GM19452 (cell line): ENCODE results near the gene IHH.

Source experiments
- ATAC-seq: cut with Tn5 transposase; IDR thresholded peaks from one replicate; pipeline ENCODE4 v1.9.1; 2021; ENCODE audit not compliant: unreplicated experiment

IHH gene

DNA sequence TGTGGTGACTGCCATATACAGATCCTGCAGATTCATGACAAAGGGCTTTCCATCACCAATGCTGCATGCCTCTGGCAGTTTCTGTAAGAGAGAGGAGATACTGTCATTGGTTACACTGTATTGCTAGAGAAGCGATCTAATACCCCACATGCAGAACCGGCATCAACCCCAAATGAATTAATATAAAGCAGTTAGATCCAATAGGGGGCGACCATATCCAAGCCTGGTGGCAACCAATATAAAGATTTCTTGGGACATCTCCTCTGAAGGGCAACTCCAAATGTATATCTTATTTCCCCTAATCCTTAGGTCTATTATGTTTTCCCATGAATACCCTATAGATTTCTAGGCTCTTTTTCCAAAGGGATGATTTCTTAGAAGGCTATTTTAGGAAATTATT is 17.4 kb upstream of the IHH start:
- ATAC-seq = no peak

DNA sequence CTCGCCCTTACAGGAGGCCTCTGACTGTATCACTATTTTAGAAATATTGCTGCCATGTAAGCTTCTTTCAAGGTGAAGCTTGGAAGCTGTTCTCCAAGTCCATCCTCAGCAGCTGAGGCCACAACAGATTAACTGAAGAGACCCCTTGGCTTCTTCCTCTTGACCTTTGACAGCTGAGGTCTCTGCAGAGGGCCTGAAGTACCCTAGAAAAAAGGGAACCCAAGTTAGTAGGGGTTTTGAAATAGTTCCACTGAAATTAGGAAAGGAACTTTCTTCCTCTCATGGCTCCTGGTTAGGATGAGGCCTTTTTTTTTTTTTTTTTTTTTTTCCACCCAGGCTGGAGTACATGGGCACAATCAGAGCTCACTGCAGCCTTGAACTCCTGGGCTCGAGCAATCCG is 15.5 kb upstream of the IHH start:
- no peak for ATAC-seq

DNA sequence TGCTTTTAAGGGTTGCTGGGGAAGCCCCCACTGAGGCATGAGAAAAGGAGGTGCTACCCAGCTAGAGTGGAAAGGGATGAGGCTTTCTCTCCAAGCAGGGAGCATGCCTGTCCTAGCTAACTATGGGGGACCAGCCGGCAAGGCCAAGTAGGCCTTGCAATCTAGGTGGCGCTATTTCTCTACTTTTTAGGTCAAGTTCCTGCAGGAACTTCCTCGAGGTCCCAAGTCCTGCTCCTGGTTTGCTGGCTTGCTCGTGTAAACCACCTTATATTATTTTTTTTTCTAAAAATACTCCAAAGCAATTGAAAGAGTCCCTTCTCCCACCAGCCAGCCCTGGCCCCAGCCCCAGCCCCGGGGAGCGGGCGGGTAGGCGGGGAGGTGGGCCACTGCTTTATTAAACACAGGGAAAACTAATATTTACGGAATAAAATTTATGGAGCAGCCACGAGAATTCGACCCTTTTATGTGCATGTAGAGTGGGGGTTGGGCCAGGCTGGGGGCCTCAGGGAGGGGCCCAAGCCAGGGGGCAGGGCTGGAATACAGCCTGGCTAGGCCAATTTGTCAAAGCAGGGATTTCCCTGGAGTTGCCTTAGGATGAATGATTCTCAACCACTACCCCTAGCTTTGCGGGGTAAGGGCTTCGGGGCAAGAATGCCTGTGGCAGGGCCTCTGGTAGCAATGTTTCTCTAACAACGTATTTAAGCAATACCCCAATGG is 12.8 kb upstream of the IHH start:
- ATAC-seq = no peak

DNA sequence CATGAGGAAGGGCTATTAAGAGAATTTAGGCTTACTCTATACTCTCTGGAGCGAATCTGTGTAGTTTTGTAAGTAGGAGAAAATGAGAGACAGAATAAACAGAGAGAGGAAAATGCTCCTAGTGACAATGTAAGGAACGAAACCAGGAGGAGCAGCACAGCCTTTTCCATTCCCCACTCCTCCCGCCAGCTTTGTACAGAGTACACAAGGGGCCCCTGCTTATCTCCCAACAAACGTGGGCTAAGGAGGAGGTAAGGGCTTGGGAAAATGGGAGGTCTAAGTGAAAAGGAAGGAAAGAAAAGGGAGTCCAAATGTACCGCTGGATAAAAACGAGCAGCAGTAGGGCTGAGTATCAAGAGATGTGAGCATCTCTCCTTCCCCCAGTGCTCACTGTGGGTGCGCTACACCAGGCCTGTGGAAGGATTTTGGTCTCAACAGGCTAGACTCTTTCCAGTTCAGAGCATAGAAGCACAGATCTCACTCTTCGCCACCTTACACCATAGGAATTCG is 12.1 kb upstream of the IHH start:
- no peak for ATAC-seq

DNA sequence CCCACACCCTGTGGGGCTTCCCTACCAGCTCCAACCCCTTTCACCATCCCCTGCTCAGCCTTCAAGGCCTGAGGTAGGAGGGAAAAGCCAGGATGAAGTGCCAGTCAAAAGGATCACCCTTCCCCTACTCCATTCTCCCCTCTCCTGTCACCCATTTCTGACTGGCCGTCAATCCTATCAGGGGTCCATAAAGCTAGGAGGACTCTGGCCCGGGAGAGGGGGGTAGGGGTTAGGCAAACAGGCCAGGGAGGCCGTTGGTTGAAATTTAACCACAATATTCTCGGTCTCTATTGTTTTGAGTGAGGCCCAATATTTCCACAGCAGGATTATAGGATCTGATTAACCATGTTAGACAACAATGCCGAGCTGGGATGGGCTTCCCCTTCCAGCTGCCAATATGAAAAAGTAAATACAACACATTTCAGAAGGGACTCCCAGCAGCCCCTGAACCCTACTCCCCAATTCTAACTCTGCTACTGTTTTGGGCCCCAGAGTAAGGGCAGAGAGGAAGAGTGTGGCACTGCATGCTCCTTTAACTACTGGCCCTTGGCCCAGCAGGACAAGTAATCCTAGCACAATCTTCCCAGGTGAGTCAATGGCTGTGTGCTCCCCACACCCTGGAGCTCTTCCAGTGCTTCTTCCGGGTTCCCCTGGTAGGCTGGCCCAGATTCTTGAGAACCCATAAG is 10.6 kb upstream of the IHH start:
- ATAC-seq = no peak

DNA sequence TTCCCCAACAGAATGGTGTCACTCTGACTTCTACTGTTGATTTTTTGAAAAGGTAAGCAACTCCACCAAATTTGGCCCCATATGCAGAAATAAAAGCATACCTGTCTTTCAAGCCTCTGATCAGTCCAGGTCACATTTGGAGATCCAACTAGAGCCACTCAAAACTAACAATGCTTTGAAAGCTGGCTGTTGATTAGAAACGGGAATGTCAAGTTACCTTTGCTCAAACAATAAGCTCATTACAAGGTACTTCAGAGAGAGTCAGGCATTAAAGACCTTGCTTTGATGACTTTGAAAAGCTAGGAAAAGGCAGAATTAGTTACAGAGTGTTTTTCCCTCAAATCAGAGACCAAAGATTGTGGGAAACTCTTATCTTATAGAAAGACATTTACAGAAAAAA is 4.8 kb upstream of the IHH start:
- ATAC-seq = no peak

DNA sequence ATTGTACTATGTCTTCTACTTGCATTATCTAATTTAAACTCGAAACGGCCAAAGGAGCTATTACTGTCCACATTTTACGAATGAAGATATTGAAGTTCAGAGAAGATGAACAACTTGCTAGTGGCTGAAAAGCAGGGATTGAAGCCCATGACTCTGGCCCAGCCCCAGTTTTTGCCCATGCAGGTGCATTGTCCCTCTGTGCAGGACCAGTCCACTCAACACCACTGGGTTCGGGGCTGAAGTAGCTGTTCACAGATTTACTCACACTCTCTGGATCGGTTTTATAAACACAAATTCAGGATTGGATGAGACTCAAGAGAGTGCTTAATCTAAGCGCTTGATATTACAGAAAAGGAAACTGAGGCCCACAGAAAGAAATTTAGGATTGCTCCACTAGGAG is 1.4 kb upstream of the IHH start:
- no peak for ATAC-seq

DNA sequence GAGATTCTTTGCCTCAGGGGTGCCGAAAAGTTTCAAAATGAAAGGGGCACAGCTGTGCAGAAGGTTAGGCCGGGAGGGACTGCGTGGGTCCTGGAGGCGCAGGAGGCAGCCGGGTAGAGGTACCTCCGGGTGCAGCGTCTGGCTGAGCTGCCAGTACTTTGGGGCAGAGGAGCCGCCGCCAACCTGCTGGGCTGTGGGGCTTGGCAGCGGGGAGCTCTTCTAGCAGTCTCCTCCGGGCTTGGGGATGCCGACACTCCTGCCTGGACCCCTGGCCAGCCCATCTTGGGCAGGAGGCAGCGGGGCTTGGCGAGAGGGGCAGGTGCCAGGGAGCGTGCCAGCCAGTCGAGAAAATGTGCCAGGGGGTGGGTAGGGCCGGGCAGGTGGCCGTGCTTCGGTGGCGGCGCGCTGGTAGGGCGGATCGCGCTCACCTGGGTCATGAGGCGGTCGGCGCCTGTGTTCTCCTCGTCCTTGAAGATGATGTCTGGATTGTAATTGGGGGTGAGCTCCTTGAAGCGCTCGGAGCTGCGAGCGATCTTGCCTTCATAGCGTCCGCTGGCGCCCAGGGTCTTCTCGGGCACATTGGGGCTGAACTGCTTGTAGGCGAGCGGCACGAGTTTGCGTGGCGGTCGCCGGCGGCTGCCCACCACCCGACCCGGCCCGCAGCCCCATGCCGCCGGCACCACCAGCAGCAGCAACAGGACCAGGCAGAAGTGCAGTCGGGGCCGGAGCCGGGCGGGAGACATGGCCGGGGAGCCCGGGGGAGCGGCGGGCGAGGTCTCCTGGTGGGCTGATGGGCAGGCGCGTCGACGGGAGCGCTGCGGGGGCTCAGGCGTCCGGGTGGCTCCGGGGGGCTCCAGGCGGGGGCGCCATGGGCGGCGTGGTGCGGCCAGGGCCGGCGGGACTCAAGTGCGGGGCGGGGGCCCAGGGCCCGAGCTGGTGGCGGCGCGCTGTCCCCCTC is 717 bp downstream of the IHH start:
- ATAC-seq = no peak

DNA sequence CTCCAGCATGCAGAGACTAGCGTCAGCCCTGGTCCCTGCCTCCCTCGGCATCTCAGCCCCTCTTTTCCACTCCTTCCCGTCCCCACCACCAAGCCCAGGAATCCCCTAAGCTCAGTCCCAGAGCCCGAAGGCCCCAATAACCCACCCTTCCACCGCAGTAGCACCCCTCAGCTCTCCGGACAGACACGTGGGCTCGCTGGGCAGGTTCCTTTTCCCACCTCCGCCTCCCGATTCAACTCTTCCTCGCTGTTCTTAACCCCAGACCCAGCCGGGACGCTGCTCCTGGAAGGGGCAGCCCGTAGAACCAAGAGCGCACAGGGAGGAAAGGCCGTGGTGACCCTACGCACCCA is 1.4 kb downstream of the IHH start:
- ATAC-seq = no peak

DNA sequence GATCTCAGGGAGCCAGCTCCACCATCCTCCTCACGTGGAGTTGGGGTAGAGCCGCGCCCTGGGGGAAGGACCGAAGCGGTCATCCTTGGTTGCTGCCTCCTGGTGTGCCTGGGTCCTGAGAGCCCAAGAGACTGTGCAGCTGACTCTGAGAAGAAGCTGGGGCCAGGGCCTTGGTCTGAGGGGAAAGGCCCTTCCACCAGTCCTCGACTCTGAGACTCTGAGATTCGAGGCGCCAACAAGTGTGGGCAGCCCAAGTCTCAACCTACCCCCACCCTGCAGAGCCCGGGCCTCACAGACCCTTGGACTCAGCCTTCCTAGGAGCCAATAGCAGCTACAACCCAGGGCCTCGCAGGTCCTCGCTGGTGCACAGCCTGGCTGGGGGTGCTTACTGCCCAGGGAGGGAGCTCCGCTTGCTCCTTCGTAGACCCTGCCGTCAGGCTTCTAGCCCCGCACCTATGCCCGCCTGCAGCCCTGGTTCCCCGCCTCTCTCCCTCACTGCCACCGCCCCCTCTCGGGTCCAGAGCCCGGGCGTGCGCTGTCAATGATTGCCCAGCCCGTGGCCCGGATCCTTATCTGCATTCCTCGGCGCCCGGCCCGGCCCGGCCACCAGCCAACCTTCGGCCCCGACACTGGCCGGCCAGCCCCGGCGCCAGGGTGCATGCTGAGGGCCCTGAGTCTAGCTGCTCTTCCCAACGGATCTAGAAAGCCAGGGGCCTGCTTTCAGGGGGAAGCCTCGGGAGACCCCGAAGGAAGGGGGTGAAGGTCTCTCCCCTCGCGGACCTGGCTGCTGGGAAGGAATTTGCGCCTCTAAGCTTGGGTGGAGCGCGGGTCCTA is 2.0 kb downstream of the IHH start:
- no peak for ATAC-seq

DNA sequence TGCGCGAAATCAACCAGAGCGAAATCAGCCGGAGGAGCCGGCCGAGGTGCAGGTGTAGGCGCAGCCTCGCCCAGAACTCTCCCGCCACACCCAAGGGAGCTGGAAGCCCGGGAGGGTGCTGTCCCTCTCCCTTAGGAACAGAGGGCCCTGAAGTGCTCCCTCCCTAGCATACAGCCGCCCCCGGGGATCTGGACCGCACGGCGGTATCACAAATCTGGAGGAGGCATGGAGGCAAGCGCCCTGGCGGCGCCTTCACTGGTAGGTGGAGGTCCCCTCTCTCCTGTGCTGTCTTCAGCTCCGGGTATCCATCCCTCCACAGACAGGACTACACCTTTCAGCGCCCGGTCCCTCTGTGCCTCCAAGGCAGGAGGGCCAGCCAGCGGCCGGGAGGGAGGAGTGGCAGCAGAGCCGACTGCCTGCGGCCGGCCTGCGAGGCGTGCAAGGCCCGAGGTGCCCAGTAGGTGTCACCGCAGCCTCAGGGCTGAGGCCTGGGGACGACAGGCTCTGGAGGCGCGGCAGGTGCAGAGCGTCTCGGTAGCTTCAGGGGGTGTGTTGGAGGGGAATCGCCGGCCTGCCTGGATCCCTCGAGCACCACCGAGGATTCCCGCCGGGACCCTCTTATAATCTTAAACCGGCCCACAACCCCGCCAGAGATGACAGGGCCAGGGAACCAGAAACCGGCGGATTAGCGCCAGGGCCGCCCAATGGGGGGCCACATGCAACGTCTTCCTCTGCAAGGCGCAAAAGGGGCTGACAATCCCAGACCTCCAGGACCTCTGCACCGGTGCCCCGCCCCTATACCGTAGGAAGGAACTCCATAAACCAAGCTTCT is 2.8 kb downstream of the IHH start:
- peak; percentile 93 for ATAC-seq

DNA sequence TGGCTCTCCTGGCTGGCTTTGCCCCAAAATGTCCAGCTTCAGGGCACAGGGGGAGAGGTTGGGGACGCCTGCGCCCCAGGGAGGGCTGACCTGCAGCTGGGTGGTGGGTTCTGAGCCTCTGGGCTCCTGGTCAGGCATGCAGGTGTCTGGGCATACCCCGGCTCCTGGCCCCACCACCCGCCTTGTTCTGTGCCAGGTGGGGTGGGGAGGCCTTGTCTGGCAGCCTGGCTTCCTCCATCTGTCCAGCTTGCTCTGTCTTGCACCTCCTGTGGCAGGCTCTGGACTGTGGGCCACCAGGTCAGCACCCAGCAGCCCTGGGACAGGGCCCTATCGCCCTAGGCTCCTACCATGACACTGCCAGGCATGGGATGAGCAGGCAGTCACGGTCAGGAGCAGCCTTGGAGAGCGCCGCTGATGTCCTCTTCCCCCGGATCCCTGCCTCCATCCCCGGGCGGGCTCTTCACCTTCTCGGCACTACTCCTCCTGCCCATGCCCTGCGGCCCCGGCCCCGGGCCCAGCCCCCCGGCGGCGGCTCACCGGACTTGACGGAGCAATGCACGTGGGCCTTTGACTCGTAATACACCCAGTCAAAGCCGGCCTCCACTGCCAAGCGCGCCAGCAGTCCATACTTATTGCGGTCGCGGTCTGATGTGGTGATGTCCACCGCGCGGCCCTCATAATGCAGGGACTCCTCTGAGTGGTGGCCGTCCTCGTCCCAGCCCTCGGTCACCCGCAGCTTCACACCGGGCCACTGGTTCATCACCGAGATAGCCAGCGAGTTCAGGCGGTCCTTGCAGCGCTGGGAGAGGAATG is 3.6 kb downstream of the IHH start:
- no peak for ATAC-seq

DNA sequence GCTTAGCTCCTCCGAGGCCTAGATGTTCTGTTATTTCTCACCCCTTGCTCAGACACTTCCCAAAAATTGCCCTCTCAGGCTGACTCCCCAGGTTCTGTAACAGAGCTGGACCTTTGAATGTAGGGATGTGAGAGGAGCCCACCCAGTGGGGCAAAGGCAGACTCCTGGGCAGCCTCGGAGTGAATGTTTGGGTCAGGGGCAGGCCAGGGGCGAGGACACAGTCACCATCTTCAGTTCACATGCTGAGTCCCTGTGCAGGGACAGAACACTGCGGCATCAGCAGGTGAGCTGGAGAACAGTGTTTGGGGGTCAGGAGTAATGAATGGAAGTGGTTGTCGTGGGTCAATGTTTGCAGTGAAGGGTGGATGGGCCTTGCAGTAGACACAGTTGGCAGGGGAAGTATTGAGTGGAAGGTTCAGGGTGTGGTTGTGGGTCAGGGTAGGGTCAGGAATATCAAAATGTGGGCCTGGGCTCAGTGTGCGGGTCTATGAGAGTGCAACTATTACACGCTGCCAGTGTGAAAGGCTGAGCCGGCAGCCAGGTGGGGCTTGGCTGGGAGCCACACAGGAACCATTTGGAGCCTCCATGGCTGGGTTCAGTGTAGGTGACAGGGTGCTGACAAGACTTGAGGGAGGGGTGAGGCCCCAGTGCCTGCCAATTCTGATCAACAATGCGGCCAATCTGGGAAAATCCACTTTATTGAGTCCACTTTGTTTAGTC is 4.4 kb downstream of the IHH start:
- ATAC-seq = no peak

DNA sequence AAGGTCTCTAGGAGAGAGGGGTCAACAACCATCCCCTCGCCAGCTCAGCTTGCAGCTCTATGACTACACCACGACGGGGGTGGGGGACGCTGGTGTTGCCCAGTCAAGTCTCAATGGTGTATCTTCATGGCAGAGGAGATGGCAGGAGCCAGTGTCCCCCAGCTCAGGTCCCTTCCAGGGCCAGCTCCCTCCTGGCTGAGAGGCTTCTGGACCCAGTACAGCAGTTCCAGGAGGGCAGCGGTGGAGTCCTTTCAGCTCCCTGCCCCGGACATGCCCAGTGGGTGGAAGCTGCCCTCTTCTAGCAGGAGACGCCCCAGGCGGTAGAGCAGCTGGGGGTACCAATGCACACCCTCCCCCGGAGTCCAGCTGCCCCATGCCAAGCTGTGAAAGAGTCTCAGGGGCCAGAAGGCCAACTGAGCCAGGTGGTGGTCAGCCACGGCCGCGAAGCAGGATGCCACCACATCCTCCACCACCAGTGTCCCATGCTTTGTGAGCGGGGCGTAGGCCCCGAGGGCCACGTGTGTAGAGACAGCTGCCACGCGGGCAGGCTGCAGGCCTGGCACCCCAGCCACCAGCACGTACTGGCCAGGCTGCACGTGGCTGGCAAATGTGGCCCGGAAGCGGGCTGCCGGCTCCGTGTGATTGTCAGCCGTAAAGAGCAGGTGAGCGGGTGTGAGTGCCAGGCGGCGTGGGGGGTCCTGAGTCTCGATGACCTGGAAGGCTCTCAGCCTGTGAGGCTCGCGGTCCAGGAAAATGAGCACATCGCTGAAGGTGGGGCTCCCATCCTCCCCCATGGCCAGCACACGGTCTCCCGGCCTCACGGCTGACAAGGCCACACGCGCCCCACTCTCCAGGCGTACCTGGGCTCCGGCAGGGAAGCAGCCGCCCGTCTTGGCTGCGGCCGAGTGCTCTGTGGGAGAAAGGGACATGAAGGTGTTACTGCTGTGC is 5.5 kb downstream of the IHH start:
- ATAC-seq = no peak

DNA sequence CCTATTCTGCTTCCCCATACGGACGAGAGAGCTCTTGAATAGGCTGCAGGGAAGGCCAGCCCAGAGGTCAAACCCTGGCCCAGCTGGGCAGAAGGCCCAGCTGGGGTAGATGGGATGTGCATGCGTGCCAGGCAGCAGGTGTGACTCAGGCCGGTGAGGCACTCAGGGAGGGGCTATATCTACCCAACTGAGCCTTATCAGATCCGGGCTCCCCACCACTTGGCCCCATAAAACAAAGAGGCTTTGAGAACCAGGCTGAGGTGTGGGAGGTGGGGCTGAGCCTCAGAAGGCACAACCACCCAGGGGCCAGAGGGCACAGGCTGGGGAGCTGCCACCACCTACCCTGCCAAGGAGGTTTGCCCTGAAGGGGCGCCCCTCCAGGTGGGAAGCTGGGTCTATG is 11.4 kb downstream of the IHH start:
- no peak for ATAC-seq

DNA sequence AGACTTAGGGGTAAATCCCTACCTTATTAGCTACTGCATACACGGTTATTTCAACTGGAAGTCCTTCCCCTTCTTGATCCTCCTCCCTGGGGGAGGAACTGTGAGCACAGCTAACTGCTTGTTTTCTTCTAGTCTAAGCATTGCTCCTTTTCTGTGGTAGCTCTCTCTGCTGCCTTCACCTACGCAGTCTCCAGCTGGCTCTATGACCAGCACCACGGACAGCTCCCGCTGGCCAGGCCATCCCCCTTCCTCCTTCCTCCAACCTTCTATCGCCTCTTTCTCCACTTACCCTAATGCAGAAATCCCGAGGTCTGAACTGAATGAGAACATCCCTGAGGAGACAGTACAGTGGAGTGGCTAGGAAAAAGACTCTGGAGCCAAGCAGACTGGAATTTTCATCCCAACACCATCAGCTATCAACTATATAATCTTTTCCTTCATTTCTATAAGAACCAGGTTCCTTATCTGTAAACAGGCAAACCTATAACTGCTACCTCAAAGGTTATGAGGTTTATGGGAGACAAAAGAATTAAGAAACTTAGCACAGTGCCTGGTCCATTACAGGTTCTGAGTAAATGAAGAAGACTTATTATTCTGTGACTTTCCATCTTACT is 14.7 kb downstream of the IHH start:
- no peak for ATAC-seq

DNA sequence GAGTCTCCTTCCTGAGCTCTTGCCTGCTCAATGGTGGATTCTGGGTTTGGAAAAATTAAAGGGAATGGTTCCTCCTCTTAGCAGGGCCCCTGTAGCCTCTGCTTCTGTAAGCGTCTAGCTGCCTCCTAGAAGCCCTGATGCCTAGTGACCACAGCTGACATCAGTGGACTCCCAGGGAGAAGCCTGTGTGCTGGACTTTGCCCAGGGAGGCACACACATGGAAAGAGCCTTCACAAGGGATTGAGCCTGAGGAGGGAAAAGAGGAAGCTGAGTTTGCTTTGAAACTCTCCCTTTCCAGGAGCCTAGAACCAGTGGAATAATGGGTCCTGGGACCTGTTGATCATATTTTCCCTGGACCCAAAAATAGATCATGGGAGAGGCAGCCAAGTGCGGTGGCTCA is 18.0 kb downstream of the IHH start:
- ATAC-seq = no peak
